ENCODE data around the gene TNRC18.
"Not testable (repeated sequence)": the region's sequence is repeated elsewhere in the genome, so short reads cannot be mapped to it uniquely, and the experiment has no call there.

TNRC18 gene

GRCh38 chr7:5315761-5316160 is 107.9 kb downstream of the TNRC18 start:
- Histone ChIP-seq H3K36me3 (ENCODE audit: control insufficient read depth in 1 of 2, insufficient read depth in 2 of 2, low read depth in 1 of 2, low read length in 2 of 2) (peaks cover 69 to 88% of the 10 kb centered on the region in 2 experiments), H3K9me3 (ENCODE audit: control insufficient read depth, low read length) (peaks cover 7% of the 10 kb centered on the region), H3K4me2 (ENCODE audit: low read length, poor library complexity, severe bottlenecking) (no peak overlapping the region), H3K79me1 (replicated peaks; ENCODE audit: low read length, poor library complexity, severe bottlenecking) (peaks cover 5% of the 10 kb centered on the region), H3K27ac (ENCODE audit: low read length, poor library complexity, severe bottlenecking) (no peak overlapping the region), H3K18ac (ENCODE audit: low read depth in 1 of 2, low read length in 2 of 2) (no peak overlapping the region), H3K14ac (ENCODE audit: low read length in 2 of 2) (no peak overlapping the region), H2BK15ac (ENCODE audit: low read depth, poor library complexity, severe bottlenecking) (no peak overlapping the region), H4K8ac (ENCODE audit: low read length) (no peak overlapping the region), H3K23ac (ENCODE audit: low read length in 2 of 2) (no peak overlapping the region), H3K4ac (ENCODE audit: low read depth in 1 of 2, low read length in 2 of 2) (no peak overlapping the region), H2AK5ac (ENCODE audit: low read length, severe bottlenecking) (no peak overlapping the region), H2AFZ (ENCODE audit: low read depth, low read length) (no peak overlapping the region), H3K27me3 (ENCODE audit: control insufficient read depth in 1 of 2, insufficient read depth in 1 of 2, low read length in 2 of 2) (no peaks in the 10 kb centered on the region), H2BK120ac (ENCODE audit: low read depth, low read length) (no peak overlapping the region), H4K91ac (ENCODE audit: low read length) (no peak overlapping the region), H3K4me1 (ENCODE audit: control insufficient read depth, insufficient read depth, low read depth, low read length) (no peaks in the 10 kb centered on the region), H3K9ac (ENCODE audit: low read length) (no peak overlapping the region), H3K4me3 (ENCODE audit: insufficient read depth in 1 of 2, low read depth in 1 of 2, low read length in 2 of 2) (no peak overlapping the region), H2BK12ac (ENCODE audit: low read length in 2 of 2) (no peak overlapping the region), H2BK5ac (ENCODE audit: low read depth, low read length, poor library complexity, severe bottlenecking) (no peak overlapping the region)
- WGBS = 97% methylated on average over 14 of the region's 14 CpGs
- no peak for DNase-seq

GRCh38 chr7:5314864-5315263 is 108.8 kb downstream of the TNRC18 start:
- H2AFZ ChIP-seq (ENCODE audit: low read depth, low read length) = no peak overlapping the region
- H3K9me3 ChIP-seq (ENCODE audit: control insufficient read depth, low read length) = peaks cover 7% of the 10 kb centered on the region
- no peak overlapping the region for H3K27ac ChIP-seq (ENCODE audit: low read length, poor library complexity, severe bottlenecking)
- H4K91ac ChIP-seq (ENCODE audit: low read length) = no peak overlapping the region
- no peak overlapping the region for H2AK5ac ChIP-seq (ENCODE audit: low read length, severe bottlenecking)
- no peaks in the 10 kb centered on the region for H3K4me1 ChIP-seq (ENCODE audit: control insufficient read depth, insufficient read depth, low read depth, low read length)
- no peak overlapping the region for H3K4me2 ChIP-seq (ENCODE audit: low read length, poor library complexity, severe bottlenecking)
- no peak overlapping the region for H2BK120ac ChIP-seq (ENCODE audit: low read depth, low read length)
- peaks cover 63 to 83% of the 10 kb centered on the region in 2 experiments for H3K36me3 ChIP-seq (ENCODE audit: control insufficient read depth in 1 of 2, insufficient read depth in 2 of 2, low read depth in 1 of 2, low read length in 2 of 2)
- H3K79me1 ChIP-seq (replicated peaks; ENCODE audit: low read length, poor library complexity, severe bottlenecking) = peaks cover 5% of the 10 kb centered on the region
- no peak overlapping the region for H3K4ac ChIP-seq (ENCODE audit: low read depth in 1 of 2, low read length in 2 of 2)
- H2BK5ac ChIP-seq (ENCODE audit: low read depth, low read length, poor library complexity, severe bottlenecking) = no peak overlapping the region
- no peak overlapping the region for H3K9ac ChIP-seq (ENCODE audit: low read length)
- H2BK12ac ChIP-seq (ENCODE audit: low read length in 2 of 2) = no peak overlapping the region
- no peak overlapping the region for H3K14ac ChIP-seq (ENCODE audit: low read length in 2 of 2)
- H4K8ac ChIP-seq (ENCODE audit: low read length) = no peak overlapping the region
- H2BK15ac ChIP-seq (ENCODE audit: low read depth, poor library complexity, severe bottlenecking) = no peak overlapping the region
- no peak overlapping the region for H3K18ac ChIP-seq (ENCODE audit: low read depth in 1 of 2, low read length in 2 of 2)
- no peak overlapping the region for H3K23ac ChIP-seq (ENCODE audit: low read length in 2 of 2)
- H3K27me3 ChIP-seq (ENCODE audit: control insufficient read depth in 1 of 2, insufficient read depth in 1 of 2, low read length in 2 of 2) = no peaks in the 10 kb centered on the region
- 99% methylated on average over 19 of the region's 19 CpGs for WGBS
- H3K4me3 ChIP-seq (ENCODE audit: insufficient read depth in 1 of 2, low read depth in 1 of 2, low read length in 2 of 2) = no peak overlapping the region
- DNase-seq = no peak

GRCh38 chr7:5313076-5313885 is 110.4 kb downstream of the TNRC18 start:
- H2BK12ac ChIP-seq (ENCODE audit: low read length in 2 of 2); H2BK120ac ChIP-seq (ENCODE audit: low read depth, low read length); H3K79me1 ChIP-seq (replicated peaks; ENCODE audit: low read length, poor library complexity, severe bottlenecking); H3K27me3 ChIP-seq (ENCODE audit: control insufficient read depth in 1 of 2, insufficient read depth in 1 of 2, low read length in 2 of 2); H3K18ac ChIP-seq (ENCODE audit: low read depth in 1 of 2, low read length in 2 of 2); H3K4me1 ChIP-seq (ENCODE audit: control insufficient read depth, insufficient read depth, low read depth, low read length); H3K14ac ChIP-seq (ENCODE audit: low read length in 2 of 2); DNase-seq; H3K9ac ChIP-seq (ENCODE audit: low read length); H3K27ac ChIP-seq (ENCODE audit: low read length, poor library complexity, severe bottlenecking); H3K4me2 ChIP-seq (ENCODE audit: low read length, poor library complexity, severe bottlenecking); H2AFZ ChIP-seq (ENCODE audit: low read depth, low read length); H4K8ac ChIP-seq (ENCODE audit: low read length); H3K4ac ChIP-seq (ENCODE audit: low read depth in 1 of 2, low read length in 2 of 2); H3K9me3 ChIP-seq (ENCODE audit: control insufficient read depth, low read length); H2BK5ac ChIP-seq (ENCODE audit: low read depth, low read length, poor library complexity, severe bottlenecking); H3K23ac ChIP-seq (ENCODE audit: low read length in 2 of 2); H2AK5ac ChIP-seq (ENCODE audit: low read length, severe bottlenecking); H3K4me3 ChIP-seq (ENCODE audit: insufficient read depth in 1 of 2, low read depth in 1 of 2, low read length in 2 of 2); H4K91ac ChIP-seq (ENCODE audit: low read length); H2BK15ac ChIP-seq (ENCODE audit: low read depth, poor library complexity, severe bottlenecking): not testable (repeated sequence)
- H3K36me3 ChIP-seq (ENCODE audit: control insufficient read depth in 1 of 2, insufficient read depth in 2 of 2, low read depth in 1 of 2, low read length in 2 of 2) = peaks cover 58 to 82% of the 10 kb centered on the region in 2 experiments
- WGBS = 96% methylated on average over 44 of the region's 48 CpGs

GRCh38 chr7:5312276-5313070 is 111.2 kb downstream of the TNRC18 start:
- not testable (repeated sequence) for H3K18ac ChIP-seq (ENCODE audit: low read depth in 1 of 2, low read length in 2 of 2); H3K79me1 ChIP-seq (replicated peaks; ENCODE audit: low read length, poor library complexity, severe bottlenecking); H3K14ac ChIP-seq (ENCODE audit: low read length in 2 of 2); H4K91ac ChIP-seq (ENCODE audit: low read length); H3K9me3 ChIP-seq (ENCODE audit: control insufficient read depth, low read length); H3K4me1 ChIP-seq (ENCODE audit: control insufficient read depth, insufficient read depth, low read depth, low read length); H3K23ac ChIP-seq (ENCODE audit: low read length in 2 of 2); H3K27ac ChIP-seq (ENCODE audit: low read length, poor library complexity, severe bottlenecking); H2BK120ac ChIP-seq (ENCODE audit: low read depth, low read length); H2BK5ac ChIP-seq (ENCODE audit: low read depth, low read length, poor library complexity, severe bottlenecking); H3K27me3 ChIP-seq (ENCODE audit: control insufficient read depth in 1 of 2, insufficient read depth in 1 of 2, low read length in 2 of 2); DNase-seq; H3K4ac ChIP-seq (ENCODE audit: low read depth in 1 of 2, low read length in 2 of 2); H3K4me2 ChIP-seq (ENCODE audit: low read length, poor library complexity, severe bottlenecking); H3K9ac ChIP-seq (ENCODE audit: low read length); H2BK12ac ChIP-seq (ENCODE audit: low read length in 2 of 2); H3K4me3 ChIP-seq (ENCODE audit: insufficient read depth in 1 of 2, low read depth in 1 of 2, low read length in 2 of 2); H2BK15ac ChIP-seq (ENCODE audit: low read depth, poor library complexity, severe bottlenecking); H2AK5ac ChIP-seq (ENCODE audit: low read length, severe bottlenecking); H2AFZ ChIP-seq (ENCODE audit: low read depth, low read length); H4K8ac ChIP-seq (ENCODE audit: low read length)
- peaks cover 63 to 83% of the 10 kb centered on the region in 2 experiments for H3K36me3 ChIP-seq (ENCODE audit: control insufficient read depth in 1 of 2, insufficient read depth in 2 of 2, low read depth in 1 of 2, low read length in 2 of 2)
- 93% methylated on average over 20 of the region's 46 CpGs for WGBS
